B cell (primary cell): ENCODE data around the gene RPS23. TPM values are rescaled to one million over a fixed set of nuclear protein-coding genes. Genes with fewer than 3 reads are reported as not detected.

ENCODE experiments used
- ATAC-seq: fragments of 200-7000 bp; cut with Tn5 transposase; one replicate; pipeline ENCODE4 v1.10.0; 2021; ENCODE audit warnings: low read depth, mild to moderate bottlenecking, moderate number of reproducible peaks, moderate library complexity
- CTCF ChIA-PET: fragments of 350-600 bp; sonication (Branson Sonifier 250); formaldehyde crosslinking; loops from one replicate; lab custom pipeline; 2021; ENCODE audit warnings: antibody characterized with exemption, inconsistent platforms; lab: Charles Lee
- POLR2A ChIA-PET: fragments of 350-600 bp; sonication (Branson Sonifier 250); formaldehyde crosslinking; loops from one replicate; lab custom pipeline; 2021; ENCODE audit warnings: antibody characterized with exemption; lab: Charles Lee
- DNase-seq: peaks from one replicate; pipeline ENCODE4 v3.0.0; 2013
- H2AFZ ChIP-seq: 2 replicates; pipeline ENCODE4 v1.6.1; 2012; ENCODE audit warnings: mild to moderate bottlenecking, low read depth, low read length; ENCODE audit not compliant: insufficient read depth, poor library complexity, severe bottlenecking
- H3K27ac ChIP-seq, 2 donors: 1 replicate in 1 of 2; 2 replicates in 1 of 2; pipeline ENCODE4 v1.5.1; 2012 to 2013; ENCODE audit warnings: low read length in 2 of 2, mild to moderate bottlenecking in 2 of 2, moderate library complexity in 1 of 2
- H3K27me3 ChIP-seq, 4 experiments: fragments of 200-600 bp in 1 of 4; sonication (generic) in 1 of 4; replicated peaks in 1 of 4; 1 replicate in 2 of 4; 2 replicates in 2 of 4; pipeline versions ENCODE4 v1.6.1 to v1.7.0; 2013 to 2016; ENCODE audit warnings: low read length in 3 of 4, mild to moderate bottlenecking in 2 of 4, mixed read lengths in 1 of 4, moderate library complexity in 1 of 4; ENCODE audit not compliant: insufficient read depth in 4 of 4, control insufficient read depth in 3 of 4; ENCODE audit errors: control extremely low read depth in 1 of 4
- H3K36me3 ChIP-seq, 2 experiments: replicated peaks in 1 of 2; 1 replicate in 1 of 2; 2 replicates in 1 of 2; pipeline versions ENCODE4 v1.6.1 to v1.7.1; 2013; ENCODE audit warnings: low read length in 1 of 2; ENCODE audit not compliant: insufficient read depth in 2 of 2, control insufficient read depth in 1 of 2; ENCODE audit errors: control extremely low read depth in 1 of 2, extremely low read depth in 1 of 2
- H3K4me1 ChIP-seq, 2 donors: fragments of 200-600 bp in 1 of 2; sonication (generic) in 1 of 2; 1 replicate in 1 of 2; 2 replicates in 1 of 2; pipeline versions ENCODE4 v1.5.1 to v1.6.1; 2013 to 2017; ENCODE audit warnings: low read length in 2 of 2; ENCODE audit not compliant: control insufficient read depth in 2 of 2, insufficient read depth in 2 of 2
- H3K4me2 ChIP-seq: replicated peaks from 2 replicates; pipeline ENCODE3; 2012; ENCODE audit warnings: mild to moderate bottlenecking, low read depth, low read length; ENCODE audit not compliant: poor library complexity, severe bottlenecking
- H3K4me3 ChIP-seq, 5 experiments: fragments of 200-600 bp in 1 of 5; sonication (generic) in 1 of 5; 1 replicate in 3 of 5; 2 replicates in 2 of 5; pipeline versions ENCODE4 v1.5.1 to v1.7.0; 2011 to 2016; ENCODE audit warnings: low read length in 4 of 5, mild to moderate bottlenecking in 4 of 5, low read depth in 2 of 5, control low read depth in 1 of 5, moderate library complexity in 1 of 5; ENCODE audit not compliant: insufficient read depth in 1 of 5; ENCODE audit errors: control extremely low read depth in 1 of 5, extremely low read depth in 1 of 5
- H3K79me2 ChIP-seq: fragments of 200-600 bp; sonication (generic); one replicate; pipeline ENCODE4 v1.6.0; 2016; ENCODE audit warnings: low read length; ENCODE audit not compliant: control insufficient read depth, insufficient read depth
- H3K9ac ChIP-seq: fragments of 200-600 bp; sonication (generic); 2 replicates; pipeline ENCODE4 v1.6.1; 2017; ENCODE audit warnings: mild to moderate bottlenecking, low read length, moderate library complexity
- H3K9me3 ChIP-seq, 3 donors: one replicate each; pipeline versions ENCODE4 v1.6.1 to v1.7.1; 2013; ENCODE audit warnings: low read length in 2 of 3; ENCODE audit not compliant: control insufficient read depth in 2 of 3, insufficient read depth in 1 of 3; ENCODE audit errors: control extremely low read depth in 1 of 3
- H4K20me1 ChIP-seq: 2 replicates; pipeline ENCODE4 v1.6.0; 2012; ENCODE audit warnings: mild to moderate bottlenecking, low read length; ENCODE audit not compliant: insufficient read depth, control insufficient read depth, poor library complexity, severe bottlenecking
- H3K27ac Mint-ChIP-seq: one replicate; pipeline ENCODE4 v1.8.0; 2021; ENCODE audit warnings: mixed read lengths
- H3K27me3 Mint-ChIP-seq: one replicate; pipeline ENCODE4 v1.8.0; 2021; ENCODE audit warnings: mixed read lengths
- H3K4me1 Mint-ChIP-seq: one replicate; pipeline ENCODE4 v1.8.0; 2021; ENCODE audit warnings: mixed read lengths
- H3K4me3 Mint-ChIP-seq: one replicate; pipeline ENCODE4 v1.8.0; 2021; ENCODE audit warnings: mixed read lengths
- H3K9me3 Mint-ChIP-seq: one replicate; pipeline ENCODE4 v1.8.0; 2022; ENCODE audit warnings: mixed read lengths; ENCODE audit not compliant: insufficient read depth
- CTCF ChIP-seq: fragments of 200-600 bp; IDR thresholded peaks from one replicate; pipeline ENCODE4 v1.8.0; 2022; ENCODE audit warnings: antibody characterized with exemption, mild to moderate bottlenecking
- EZH2 ChIP-seq: IDR thresholded peaks from 2 replicates; pipeline ENCODE4 v1.6.1; 2012; ENCODE audit warnings: borderline replicate concordance, low read depth, mild to moderate bottlenecking, moderate library complexity, low read length; ENCODE audit not compliant: insufficient read depth, poor library complexity, severe bottlenecking
- WGBS: methylation state at CpG from one replicate; pipeline ENCODE4 v1.1.5; 2013; ENCODE audit warnings: missing lambda C conversion rate; ENCODE audit not compliant: insufficient coverage; 5-methylcytosine and 5-hydroxymethylcytosine counted together
- intact Hi-C: fragments of 100-400 bp; cut with micrococcal nuclease; formaldehyde crosslinking; loops from one replicate; pipeline ENCODE4 v1.10.0; 2022
- polyA plus RNA-seq: library from polyadenylated mRNA; depleted of rRNA; stranded (reverse); fragments of >200 nt; gene quantifications from 2 replicates; pipeline ENCODE4 v1.2.3, GENCODE V29; 2012
- total RNA-seq, 2 donors: library from RNA; stranded (reverse); fragments of 120-200 nt in 1 of 2; gene quantifications; 1 replicate in 1 of 2; 2 replicates in 1 of 2; pipeline versions ENCODE4 v1.2.3 to v1.2.4, GENCODE V29; 2013 to 2022

RPS23 gene
- total and polyA plus RNA-seq, 2 donors (not counting 1 experiment from before 2014, with no cell fraction given): 3,420 to 9,595 TPM

- no peaks in the 10 kb centered on the region for H3K27me3 Mint-ChIP-seq
- H3K4me3 Mint-ChIP-seq: no peak overlapping the region
- intact Hi-C loops: no loop called here
- Histone ChIP-seq H3K4me3 (no peak overlapping the region), H3K79me2 (no peaks in the 10 kb centered on the region), H3K36me3 (no peaks in the 10 kb centered on the region), H3K4me1 (no peaks in the 10 kb centered on the region), H4K20me1 (no peaks in the 10 kb centered on the region), H3K4me2 (no peak overlapping the region), H3K9ac (no peak overlapping the region), H3K27me3 (no peaks in the 10 kb centered on the region), H3K27ac (no peak overlapping the region), H2AFZ (no peak overlapping the region), H3K9me3 (no peaks in the 10 kb centered on the region)
- DNase-seq: no peak
- ChIA-PET POLR2A (no interaction called here), CTCF (no interaction called here)
- H3K4me1 Mint-ChIP-seq: no peaks in the 10 kb centered on the region
- ATAC-seq: no peak
- TF ChIP-seq CTCF (no peak), EZH2 (no peak)
- no CpG with 5 or more reads among the region's 1 CpG for WGBS
- no peaks in the 10 kb centered on the region for H3K9me3 Mint-ChIP-seq
- H3K27ac Mint-ChIP-seq: no peak overlapping the region
These were observed 30.3 kb upstream of the RPS23 start for GRCh38 chr5:82308416-82308815.

GRCh38 chr5:82307451-82307850 is 29.3 kb upstream of the RPS23 start:
- no peaks in the 10 kb centered on the region for H3K4me1 Mint-ChIP-seq
- CTCF ChIA-PET: no interaction called here
- POLR2A ChIA-PET: no interaction called here

More at GRCh38 chr5:82307451-82307850, 29.3 kb upstream of the RPS23 start:
- Histone ChIP-seq H3K79me2 (no peaks in the 10 kb centered on the region), H3K27me3 (no peaks in the 10 kb centered on the region), H3K4me1 (no peaks in the 10 kb centered on the region), H4K20me1 (no peaks in the 10 kb centered on the region), H3K36me3 (no peaks in the 10 kb centered on the region), H3K9ac (no peak overlapping the region), H3K9me3 (no peaks in the 10 kb centered on the region), H2AFZ (no peak overlapping the region), H3K4me2 (no peak overlapping the region), H3K4me3 (no peak overlapping the region), H3K27ac (no peak overlapping the region)
- 100% methylated on average over 1 of the region's 3 CpGs for WGBS
- intact Hi-C loops: no loop called here
- H3K27me3 Mint-ChIP-seq: no peaks in the 10 kb centered on the region
- H3K27ac Mint-ChIP-seq: no peak overlapping the region
- no peaks in the 10 kb centered on the region for H3K9me3 Mint-ChIP-seq
- ATAC-seq (no peak), DNase-seq (no peak)
- TF ChIP-seq EZH2: no peak
- TF ChIP-seq CTCF: no peak
- no peak overlapping the region for H3K4me3 Mint-ChIP-seq
